ENCODE data around the gene KCNJ11. TPM values are rescaled to one million over a fixed set of nuclear protein-coding genes. Genes with fewer than 3 reads are reported as not detected.

The KCNJ11 gene
- total RNA-seq, 1 experiment from 2014 or later, result 0.11 TPM

GRCh38 chr11:17391493-17392355 lies 3.3 kb upstream of the KCNJ11 start:
- no peak for DNase-seq (ENCODE audit: low read depth)

- DNase-seq (ENCODE audit: low read depth), result no peak
These were observed 1.6 kb upstream of the KCNJ11 start for GRCh38 chr11:17389957-17390649.

- DNase-seq (ENCODE audit: low read depth), result peak; percentile 14
These were observed 925 bp upstream of the KCNJ11 start for GRCh38 chr11:17389211-17389956.

GRCh38 chr11:17387811-17388210 lies 648 bp downstream of the KCNJ11 start:
- no peak for DNase-seq (ENCODE audit: low read depth)

GRCh38 chr11:17387254-17387653 lies 1.2 kb downstream of the KCNJ11 start:
- DNase-seq (ENCODE audit: low read depth), result no peak

- peak; percentile 41 for DNase-seq (ENCODE audit: low read depth)
These were observed 2.0 kb downstream of the KCNJ11 start for GRCh38 chr11:17386331-17387084.

- no peak for DNase-seq (ENCODE audit: low read depth)
These were observed 2.5 kb downstream of the KCNJ11 start for GRCh38 chr11:17385926-17386325.

GRCh38 chr11:17385492-17385891 lies 3.0 kb downstream of the KCNJ11 start:
- DNase-seq (ENCODE audit: low read depth), result no peak

- peak; percentile 77 for DNase-seq (ENCODE audit: low read depth)
These were observed 4.4 kb downstream of the KCNJ11 start for GRCh38 chr11:17384002-17384511.

GRCh38 chr11:17383461-17383860 lies 5.0 kb downstream of the KCNJ11 start:
- DNase-seq (ENCODE audit: low read depth), result no peak

GRCh38 chr11:17382046-17382728 lies 6.3 kb downstream of the KCNJ11 start:
- DNase-seq (ENCODE audit: low read depth), result no peak

- peak; percentile 55 for DNase-seq (ENCODE audit: low read depth)
These were observed 7.3 kb downstream of the KCNJ11 start for GRCh38 chr11:17381156-17381555.

GRCh38 chr11:17379383-17380180 lies 8.9 kb downstream of the KCNJ11 start:
- no peak for DNase-seq (ENCODE audit: low read depth)

GRCh38 chr11:17378655-17379054 lies 9.8 kb downstream of the KCNJ11 start:
- no peak for DNase-seq (ENCODE audit: low read depth)

- no peak for DNase-seq (ENCODE audit: low read depth)
These were observed 12.0 kb downstream of the KCNJ11 start for GRCh38 chr11:17376493-17376892.

GRCh38 chr11:17375547-17375946 lies 12.9 kb downstream of the KCNJ11 start:
- DNase-seq (ENCODE audit: low read depth), result no peak

GRCh38 chr11:17371614-17372013 lies 16.8 kb downstream of the KCNJ11 start:
- peak; percentile 50 for DNase-seq (ENCODE audit: low read depth)

- DNase-seq (ENCODE audit: low read depth), result no peak
These were observed 18.7 kb downstream of the KCNJ11 start for GRCh38 chr11:17369684-17370243.

GRCh38 chr11:17369094-17369493 lies 19.4 kb downstream of the KCNJ11 start:
- no peak for DNase-seq (ENCODE audit: low read depth)
